Measurements from ENCODE around the gene TSPO2.

TSPO2 gene

GRCh38 chr6:41037107-41037900 is 5.0 kb upstream of the TSPO2 start:
- H3K27ac ChIP-seq (ENCODE audit: low read depth, low read length) = no peak overlapping the region
- H4K91ac ChIP-seq (ENCODE audit: low read depth, low read length) = no peak overlapping the region
- H3K9ac ChIP-seq (ENCODE audit: low read length) = no peak overlapping the region
- H3K36me3 ChIP-seq (ENCODE audit: control insufficient read depth in 1 of 2, insufficient read depth in 2 of 2, low read length in 2 of 2) = no peaks in the 10 kb centered on the region
- H3K79me1 ChIP-seq (ENCODE audit: low read length) = no peaks in the 10 kb centered on the region
- H2BK120ac ChIP-seq (ENCODE audit: insufficient read depth, low read length, poor library complexity) = no peak overlapping the region
- no peak overlapping the region for H2BK12ac ChIP-seq (ENCODE audit: low read length)
- H3K4me3 ChIP-seq (ENCODE audit: low read depth, low read length) = no peak overlapping the region
- H2BK5ac ChIP-seq (ENCODE audit: low read depth, low read length, poor library complexity) = no peak overlapping the region
- no peak for DNase-seq
- no CpG with 5 or more reads among the region's 13 CpGs for WGBS (ENCODE audit: extremely low coverage, insufficient coverage, insufficient read length)
- H3K4me2 ChIP-seq (ENCODE audit: low read length) = no peak overlapping the region
- no peak overlapping the region for H2AK5ac ChIP-seq (ENCODE audit: low read length)
- H3K27me3 ChIP-seq (ENCODE audit: insufficient read depth, low read length) = no peaks in the 10 kb centered on the region
- peaks cover 1% of the 10 kb centered on the region for H3K9me3 ChIP-seq (ENCODE audit: insufficient read depth, low read depth, low read length)
- no peak overlapping the region for H3K4ac ChIP-seq (ENCODE audit: low read depth, low read length)
- H4K12ac ChIP-seq (ENCODE audit: low read depth, low read length) = no peak overlapping the region
- H3K14ac ChIP-seq (ENCODE audit: low read length) = no peak overlapping the region
- H3K18ac ChIP-seq (ENCODE audit: low read length) = no peak overlapping the region
- no peak overlapping the region for H3K23ac ChIP-seq (ENCODE audit: low read length)
- H4K8ac ChIP-seq (ENCODE audit: low read depth, low read length) = no peak overlapping the region
- peaks cover 12% of the 10 kb centered on the region in 2 experiments for H3K4me1 ChIP-seq (ENCODE audit: control insufficient read depth in 1 of 2, insufficient read depth in 2 of 2, low read length in 2 of 2)
- H3K79me2 ChIP-seq (ENCODE audit: control insufficient read depth, insufficient read depth, low read length, poor library complexity) = no peaks in the 10 kb centered on the region
- no peak overlapping the region for H2AFZ ChIP-seq (ENCODE audit: insufficient read depth, low read length, poor library complexity)

- H2BK120ac ChIP-seq (ENCODE audit: insufficient read depth, low read length, poor library complexity) = no peak overlapping the region
Observed at GRCh38 chr6:41038205-41038604, 4.1 kb upstream of the TSPO2 start.

GRCh38 chr6:41039060-41039998 is 2.9 kb upstream of the TSPO2 start, which contains the start of gene UNC5CL:
Gene UNC5CL (minus strand): TSS chr6:41039221. CDS start chr6:41035074, 4,147 bp downstream.
- Histone ChIP-seq H3K27me3 (ENCODE audit: insufficient read depth, low read length) (no peaks in the 10 kb centered on the region), H3K36me3 (ENCODE audit: control insufficient read depth in 1 of 2, insufficient read depth in 2 of 2, low read length in 2 of 2) (no peaks in the 10 kb centered on the region), H3K27ac (ENCODE audit: low read depth, low read length) (no peak within 1 kb of the TSS), H2AK5ac (ENCODE audit: low read length) (no peak within 1 kb of the TSS), H2BK120ac (ENCODE audit: insufficient read depth, low read length, poor library complexity) (no peak within 1 kb of the TSS), H3K9ac (ENCODE audit: low read length) (no peak within 1 kb of the TSS), H4K91ac (ENCODE audit: low read depth, low read length) (no peak within 1 kb of the TSS), H3K79me2 (ENCODE audit: control insufficient read depth, insufficient read depth, low read length, poor library complexity) (no peaks in the 10 kb centered on the region), H3K79me1 (ENCODE audit: low read length) (no peaks in the 10 kb centered on the region), H3K23ac (ENCODE audit: low read length) (no peak within 1 kb of the TSS), H3K9me3 (ENCODE audit: insufficient read depth, low read depth, low read length) (peaks cover 1% of the 10 kb centered on the region), H3K14ac (ENCODE audit: low read length) (no peak within 1 kb of the TSS), H2BK12ac (ENCODE audit: low read length) (no peak within 1 kb of the TSS), H2BK5ac (ENCODE audit: low read depth, low read length, poor library complexity) (no peak within 1 kb of the TSS), H3K4me3 (ENCODE audit: low read depth, low read length) (no peak within 1 kb of the TSS), H3K18ac (ENCODE audit: low read length) (no peak within 1 kb of the TSS), H2AFZ (ENCODE audit: insufficient read depth, low read length, poor library complexity) (no peak within 1 kb of the TSS), H3K4ac (ENCODE audit: low read depth, low read length) (no peak within 1 kb of the TSS), H4K8ac (ENCODE audit: low read depth, low read length) (no peak within 1 kb of the TSS), H4K12ac (ENCODE audit: low read depth, low read length) (no peak within 1 kb of the TSS), H3K4me2 (ENCODE audit: low read length) (no peak within 1 kb of the TSS), H3K4me1 (ENCODE audit: control insufficient read depth in 1 of 2, insufficient read depth in 2 of 2, low read length in 2 of 2) (peaks cover 12% of the 10 kb centered on the region in 2 experiments)
- WGBS (ENCODE audit: extremely low coverage, insufficient coverage, insufficient read length) = no CpG with 5 or more reads among the region's 10 CpGs
- peak in 1 of 2 donors; percentile 59 for DNase-seq

More at GRCh38 chr6:41038205-41038604, 4.1 kb upstream of the TSPO2 start:
- Histone ChIP-seq H3K18ac (ENCODE audit: low read length) (no peak overlapping the region), H4K12ac (ENCODE audit: low read depth, low read length) (no peak overlapping the region), H2AFZ (ENCODE audit: insufficient read depth, low read length, poor library complexity) (no peak overlapping the region), H3K4me3 (ENCODE audit: low read depth, low read length) (no peak overlapping the region), H3K79me1 (ENCODE audit: low read length) (no peaks in the 10 kb centered on the region), H4K8ac (ENCODE audit: low read depth, low read length) (no peak overlapping the region), H3K36me3 (ENCODE audit: control insufficient read depth in 1 of 2, insufficient read depth in 2 of 2, low read length in 2 of 2) (no peaks in the 10 kb centered on the region), H2AK5ac (ENCODE audit: low read length) (no peak overlapping the region), H3K4me1 (ENCODE audit: control insufficient read depth in 1 of 2, insufficient read depth in 2 of 2, low read length in 2 of 2) (peaks cover 12% of the 10 kb centered on the region in 2 experiments), H2BK12ac (ENCODE audit: low read length) (no peak overlapping the region), H3K4me2 (ENCODE audit: low read length) (no peak overlapping the region), H3K4ac (ENCODE audit: low read depth, low read length) (no peak overlapping the region), H3K14ac (ENCODE audit: low read length) (no peak overlapping the region), H2BK5ac (ENCODE audit: low read depth, low read length, poor library complexity) (no peak overlapping the region), H3K9me3 (ENCODE audit: insufficient read depth, low read depth, low read length) (peaks cover 1% of the 10 kb centered on the region), H3K79me2 (ENCODE audit: control insufficient read depth, insufficient read depth, low read length, poor library complexity) (no peaks in the 10 kb centered on the region), H3K27me3 (ENCODE audit: insufficient read depth, low read length) (no peaks in the 10 kb centered on the region), H3K23ac (ENCODE audit: low read length) (no peak overlapping the region), H3K27ac (ENCODE audit: low read depth, low read length) (no peak overlapping the region), H4K91ac (ENCODE audit: low read depth, low read length) (no peak overlapping the region), H3K9ac (ENCODE audit: low read length) (no peak overlapping the region)
- DNase-seq = no peak
- no CpG with 5 or more reads among the region's 3 CpGs for WGBS (ENCODE audit: extremely low coverage, insufficient coverage, insufficient read length)

GRCh38 chr6:41040101-41040939 is 1.9 kb upstream of the TSPO2 start:
- no peaks in the 10 kb centered on the region for H3K27me3 ChIP-seq (ENCODE audit: insufficient read depth, low read length)
- no peak overlapping the region for H3K4me2 ChIP-seq (ENCODE audit: low read length)
- no peaks in the 10 kb centered on the region for H3K79me2 ChIP-seq (ENCODE audit: control insufficient read depth, insufficient read depth, low read length, poor library complexity)
- H3K4me1 ChIP-seq (ENCODE audit: control insufficient read depth in 1 of 2, insufficient read depth in 2 of 2, low read length in 2 of 2) = peaks cover 12% of the 10 kb centered on the region in 2 experiments
- no peak overlapping the region for H3K14ac ChIP-seq (ENCODE audit: low read length)
- no peak overlapping the region for H3K27ac ChIP-seq (ENCODE audit: low read depth, low read length)
- no peak overlapping the region for H3K4me3 ChIP-seq (ENCODE audit: low read depth, low read length)
- no peak overlapping the region for H2AK5ac ChIP-seq (ENCODE audit: low read length)
- no peak overlapping the region for H3K9ac ChIP-seq (ENCODE audit: low read length)
- no peak overlapping the region for H3K23ac ChIP-seq (ENCODE audit: low read length)
- no peak overlapping the region for H2BK12ac ChIP-seq (ENCODE audit: low read length)
- no peak overlapping the region for H4K8ac ChIP-seq (ENCODE audit: low read depth, low read length)
- no peaks in the 10 kb centered on the region for H3K9me3 ChIP-seq (ENCODE audit: insufficient read depth, low read depth, low read length)
- no peak overlapping the region for H3K18ac ChIP-seq (ENCODE audit: low read length)
- no peak overlapping the region for H4K12ac ChIP-seq (ENCODE audit: low read depth, low read length)
- H2BK120ac ChIP-seq (ENCODE audit: insufficient read depth, low read length, poor library complexity) = no peak overlapping the region
- H3K79me1 ChIP-seq (ENCODE audit: low read length) = no peaks in the 10 kb centered on the region
- peak; percentile 35 to 36 for DNase-seq
- H2BK5ac ChIP-seq (ENCODE audit: low read depth, low read length, poor library complexity) = no peak overlapping the region
- no peak overlapping the region for H2AFZ ChIP-seq (ENCODE audit: insufficient read depth, low read length, poor library complexity)
- no peak overlapping the region for H4K91ac ChIP-seq (ENCODE audit: low read depth, low read length)
- no peaks in the 10 kb centered on the region for H3K36me3 ChIP-seq (ENCODE audit: control insufficient read depth in 1 of 2, insufficient read depth in 2 of 2, low read length in 2 of 2)
- H3K4ac ChIP-seq (ENCODE audit: low read depth, low read length) = no peak overlapping the region
- WGBS (ENCODE audit: extremely low coverage, insufficient coverage, insufficient read length) = no CpG with 5 or more reads among the region's 6 CpGs

Measured in trophoblast cell (in vitro differentiated cells and primary cell).